GM12892 (cell line): ENCODE data around the gene TRPM3.

Experiments
- DNase-seq: peaks from one replicate; pipeline ENCODE4 v3.0.0; 2011; ENCODE audit not compliant: insufficient read length
- FAIRE-seq: peaks from 2 replicates; lab custom pipeline; 2011; peaks lifted over from hg19 to GRCh38; lab: Jason Lieb, UNC
- POLR2A ChIP-seq: IDR thresholded peaks from 2 replicates; pipeline ENCODE4 v1.6.1; 2011; ENCODE audit warnings: low read depth, low read length, control low read depth
- POLR2AphosphoS5 ChIP-seq: IDR thresholded peaks from 2 replicates; pipeline ENCODE4 v1.6.1; 2011; ENCODE audit warnings: low read depth, low read length, control low read depth
- TAF1 ChIP-seq: IDR thresholded peaks from 2 replicates; pipeline ENCODE4 v1.6.1; 2011; ENCODE audit warnings: low read depth, mild to moderate bottlenecking, control low read depth, low read length, borderline replicate concordance

The TRPM3 gene

GRCh38 chr9:70951749-70952727 lies 169.4 kb downstream of the TRPM3 start:
- DNase-seq (no peak), FAIRE-seq (no peak)
- TF ChIP-seq POLR2AphosphoS5 (no peak), POLR2A (no peak), TAF1 (no peak)

GRCh38 chr9:70950270-70950669 lies 171.2 kb downstream of the TRPM3 start:
- TF ChIP-seq POLR2A (no peak), POLR2AphosphoS5 (no peak), TAF1 (no peak)
- no peak for DNase-seq
- FAIRE-seq: no peak

- no peak for FAIRE-seq
- DNase-seq: no peak
- TF ChIP-seq POLR2AphosphoS5: no peak
- TF ChIP-seq TAF1: no peak
- TF ChIP-seq POLR2A: no peak
These were observed 172.2 kb downstream of the TRPM3 start for GRCh38 chr9:70949239-70949638.

GRCh38 chr9:70948744-70949143 lies 172.7 kb downstream of the TRPM3 start:
- TF ChIP-seq TAF1: no peak
- TF ChIP-seq POLR2AphosphoS5: no peak
- TF ChIP-seq POLR2A: no peak
- FAIRE-seq (no peak), DNase-seq (no peak)

GRCh38 chr9:70947511-70947910 lies 173.9 kb downstream of the TRPM3 start:
- FAIRE-seq (no peak), DNase-seq (no peak)
- TF ChIP-seq POLR2AphosphoS5: no peak
- no peak for TF ChIP-seq POLR2A
- TF ChIP-seq TAF1: no peak

- TF ChIP-seq POLR2A: no peak
- TF ChIP-seq POLR2AphosphoS5: no peak
- TF ChIP-seq TAF1: no peak
- no peak for FAIRE-seq
- no peak for DNase-seq
These were observed 174.3 kb downstream of the TRPM3 start for GRCh38 chr9:70947086-70947485.

GRCh38 chr9:70945301-70945700 lies 176.1 kb downstream of the TRPM3 start:
- FAIRE-seq: no peak
- no peak for DNase-seq
- TF ChIP-seq POLR2A: no peak
- no peak for TF ChIP-seq TAF1
- TF ChIP-seq POLR2AphosphoS5: no peak

- DNase-seq: no peak
- no peak for TF ChIP-seq POLR2A
- TF ChIP-seq TAF1: no peak
- no peak for TF ChIP-seq POLR2AphosphoS5
- no peak for FAIRE-seq
These were observed 180.2 kb downstream of the TRPM3 start for GRCh38 chr9:70941191-70941590.

- no peak for FAIRE-seq
- no peak for DNase-seq
- TF ChIP-seq TAF1: no peak
These were observed 180.8 kb downstream of the TRPM3 start for GRCh38 chr9:70940605-70941004.

GRCh38 chr9:70936536-70936935 lies 184.9 kb downstream of the TRPM3 start:
- DNase-seq: no peak
- no peak for FAIRE-seq

GRCh38 chr9:70935856-70936255 lies 185.6 kb downstream of the TRPM3 start:
- TF ChIP-seq TAF1: no peak
- TF ChIP-seq POLR2A: no peak
- TF ChIP-seq POLR2AphosphoS5: no peak
- no peak for FAIRE-seq
- no peak for DNase-seq

More at GRCh38 chr9:70936536-70936935, 184.9 kb downstream of the TRPM3 start:
- TF ChIP-seq TAF1 (no peak), POLR2AphosphoS5 (no peak), POLR2A (no peak)

- TF ChIP-seq TAF1: no peak
- TF ChIP-seq POLR2A: no peak
- TF ChIP-seq POLR2AphosphoS5: no peak
- DNase-seq (no peak), FAIRE-seq (no peak)
These were observed 186.8 kb downstream of the TRPM3 start for GRCh38 chr9:70934642-70935041.
